GM10266 (cell line): ENCODE measurements around the gene TET2.

Experiments used
- DNase-seq: peaks from one replicate; pipeline ENCODE4 v3.0.0; 2012; ENCODE audit errors: extremely low spot score
- TF ChIP-seq, protein P1 (sequence below): IDR thresholded peaks from 2 replicates; pipeline ENCODE4 v1.5.1; 2012; ENCODE audit warnings: mild to moderate bottlenecking, low read depth; ENCODE audit not compliant: control insufficient read depth, insufficient read depth; ENCODE audit errors: missing control alignments

TET2 gene

DNA sequence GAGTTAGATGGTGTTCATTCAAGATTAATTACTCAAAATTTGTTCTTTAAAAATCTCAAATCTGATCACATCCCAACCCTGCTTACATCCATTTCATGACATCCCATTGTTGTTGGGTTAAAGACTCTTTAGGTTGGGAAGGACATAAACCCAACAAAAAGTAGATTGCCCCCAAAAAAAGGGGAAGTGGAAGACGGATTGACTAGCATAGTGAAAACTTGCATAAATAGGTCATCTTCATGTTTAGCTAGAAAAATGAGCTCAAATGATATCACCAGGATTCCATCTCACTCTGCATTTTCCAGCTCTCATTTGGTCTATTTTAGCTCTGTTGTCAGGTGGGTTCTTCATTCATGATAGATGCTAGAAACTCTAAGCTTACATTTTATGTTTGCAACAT is 18.5 kb upstream of the TET2 start:
- TF ChIP-seq, protein P1, sequence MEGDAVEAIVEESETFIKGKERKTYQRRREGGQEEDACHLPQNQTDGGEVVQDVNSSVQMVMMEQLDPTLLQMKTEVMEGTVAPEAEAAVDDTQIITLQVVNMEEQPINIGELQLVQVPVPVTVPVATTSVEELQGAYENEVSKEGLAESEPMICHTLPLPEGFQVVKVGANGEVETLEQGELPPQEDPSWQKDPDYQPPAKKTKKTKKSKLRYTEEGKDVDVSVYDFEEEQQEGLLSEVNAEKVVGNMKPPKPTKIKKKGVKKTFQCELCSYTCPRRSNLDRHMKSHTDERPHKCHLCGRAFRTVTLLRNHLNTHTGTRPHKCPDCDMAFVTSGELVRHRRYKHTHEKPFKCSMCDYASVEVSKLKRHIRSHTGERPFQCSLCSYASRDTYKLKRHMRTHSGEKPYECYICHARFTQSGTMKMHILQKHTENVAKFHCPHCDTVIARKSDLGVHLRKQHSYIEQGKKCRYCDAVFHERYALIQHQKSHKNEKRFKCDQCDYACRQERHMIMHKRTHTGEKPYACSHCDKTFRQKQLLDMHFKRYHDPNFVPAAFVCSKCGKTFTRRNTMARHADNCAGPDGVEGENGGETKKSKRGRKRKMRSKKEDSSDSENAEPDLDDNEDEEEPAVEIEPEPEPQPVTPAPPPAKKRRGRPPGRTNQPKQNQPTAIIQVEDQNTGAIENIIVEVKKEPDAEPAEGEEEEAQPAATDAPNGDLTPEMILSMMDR, result no peak

DNA sequence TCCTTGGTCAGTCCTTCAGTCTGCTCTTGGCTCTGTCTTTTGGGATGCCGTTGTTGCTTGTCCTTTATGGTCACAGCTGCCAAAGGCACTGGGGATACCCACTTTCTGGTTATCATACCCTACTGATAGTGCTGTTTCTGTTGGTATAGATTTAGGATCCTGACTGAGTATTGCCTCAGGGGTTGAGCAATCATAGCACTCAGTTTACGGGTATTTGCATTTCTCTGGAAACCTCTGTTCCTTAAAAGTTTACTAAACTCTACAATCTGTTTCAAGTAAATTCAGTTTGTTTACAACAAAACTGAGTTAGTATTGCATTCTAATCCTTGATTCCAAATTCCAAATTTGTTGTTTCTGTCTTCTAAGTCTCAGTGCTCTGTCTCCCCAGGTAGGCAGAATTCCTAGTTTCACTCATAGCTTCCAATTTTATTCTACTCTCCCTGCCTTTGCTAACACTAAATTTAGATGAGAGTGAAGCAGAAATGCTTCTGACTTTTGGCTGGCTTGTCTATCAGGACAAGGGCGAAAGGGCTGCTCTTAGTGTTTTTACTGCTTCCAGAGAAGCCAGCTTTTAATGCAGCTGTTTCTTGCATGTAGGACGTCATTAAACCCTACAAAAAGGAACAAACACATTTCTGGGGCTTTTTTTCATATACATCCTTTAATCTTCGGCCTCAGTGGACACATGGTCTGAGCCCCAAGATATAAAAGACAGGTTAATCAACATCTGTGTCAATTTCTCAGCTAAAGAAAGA is 17.2 kb upstream of the TET2 start:
- DNase-seq, result no peak
- TF ChIP-seq, protein P1, result no peak

More for the DNA sequence above, 18.5 kb upstream of the TET2 start:
- no peak for DNase-seq

DNA sequence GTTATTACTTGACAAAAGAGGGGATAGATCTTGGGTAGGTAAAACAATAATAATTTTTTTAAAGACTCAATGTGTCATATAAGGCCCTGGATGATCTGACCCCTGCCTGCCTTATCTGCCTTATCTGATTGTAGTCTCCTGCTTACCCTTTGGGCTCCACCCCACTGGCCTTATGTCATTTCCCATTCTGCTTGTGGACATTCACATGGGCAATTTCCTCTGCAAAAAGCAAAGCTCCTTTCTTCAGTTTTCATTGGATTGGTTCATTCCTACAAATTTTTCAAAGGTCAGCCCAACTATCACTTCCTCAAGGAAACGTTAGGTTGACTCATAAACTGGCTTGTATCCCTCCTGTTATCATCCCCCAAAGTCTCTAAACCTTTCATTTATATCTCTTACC is 15.7 kb upstream of the TET2 start:
- TF ChIP-seq, protein P1, result no peak
- no peak for DNase-seq

DNA sequence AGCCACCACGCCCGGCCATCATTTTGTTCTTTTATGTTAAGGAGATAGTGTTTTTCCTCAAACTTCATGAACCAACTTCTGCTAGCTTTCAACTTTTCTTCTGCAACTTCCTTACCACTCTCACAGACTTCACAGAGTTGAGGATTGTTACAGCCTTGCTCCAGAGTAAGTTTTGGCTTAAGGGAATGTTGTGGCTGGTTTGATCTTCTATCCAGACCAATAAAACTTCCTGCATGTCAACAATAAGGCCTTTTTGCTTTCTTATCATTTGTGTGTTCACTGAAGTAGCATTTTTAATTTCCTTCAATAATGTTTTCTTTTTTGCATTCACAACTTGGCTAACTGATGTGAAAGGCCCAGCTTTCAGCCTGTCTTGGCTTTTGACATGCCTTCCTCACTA is 12.7 kb upstream of the TET2 start:
- DNase-seq, result no peak
- TF ChIP-seq, protein P1, result no peak

DNA sequence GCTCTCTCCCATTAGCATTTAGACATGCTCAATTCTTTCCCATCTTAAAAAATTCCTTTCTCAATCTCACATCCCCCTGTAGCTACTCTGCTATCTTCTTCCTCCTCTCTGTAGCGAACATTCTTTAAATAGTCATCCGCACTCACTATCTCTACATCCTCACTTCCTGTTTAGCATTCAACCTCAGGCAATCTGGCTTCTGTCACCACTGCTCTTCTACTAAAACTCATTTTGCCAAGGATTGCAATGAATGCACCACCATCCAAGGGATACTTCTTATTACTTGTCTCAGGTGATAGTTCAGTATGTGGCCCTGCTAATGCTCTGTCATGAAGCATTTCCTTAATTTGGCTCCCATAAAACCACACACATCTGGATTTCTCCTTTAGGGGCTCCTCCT is 10.9 kb upstream of the TET2 start:
- TF ChIP-seq, protein P1, result no peak
- DNase-seq, result no peak

DNA sequence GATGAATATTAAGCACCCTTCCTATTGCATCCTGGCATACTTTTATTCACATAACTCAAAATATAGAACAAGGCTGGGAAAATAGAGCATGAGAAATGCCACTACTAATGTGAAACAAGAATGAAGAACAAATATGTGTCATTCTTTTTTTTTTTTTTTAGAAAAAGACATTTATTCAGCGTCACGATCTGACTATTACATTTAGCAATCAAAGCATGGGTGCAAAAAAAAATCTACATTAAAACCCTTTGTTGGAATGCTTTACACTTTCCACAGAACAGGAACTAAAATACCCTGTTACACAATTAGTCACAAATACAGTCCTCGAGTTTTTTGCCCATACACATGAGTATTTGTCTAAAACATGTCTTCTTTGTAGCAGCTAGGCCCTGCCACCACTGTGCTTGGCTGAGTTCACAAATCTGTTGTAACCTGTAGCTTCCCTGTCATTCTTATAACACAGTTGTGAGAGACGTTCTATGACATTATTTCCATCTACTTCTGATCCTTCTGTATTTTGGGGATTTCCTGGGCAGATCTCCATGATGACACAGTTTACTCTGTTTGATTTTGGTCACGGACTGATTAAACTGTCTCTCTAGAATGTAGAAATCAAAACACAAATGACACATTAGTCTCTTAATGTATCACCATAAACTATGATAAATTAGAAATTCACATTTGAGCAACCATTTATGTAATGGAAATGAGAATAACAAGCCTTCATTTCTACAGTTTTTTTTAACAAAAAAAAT is 9.4 kb upstream of the TET2 start:
- TF ChIP-seq, protein P1, result no peak
- no peak for DNase-seq

DNA sequence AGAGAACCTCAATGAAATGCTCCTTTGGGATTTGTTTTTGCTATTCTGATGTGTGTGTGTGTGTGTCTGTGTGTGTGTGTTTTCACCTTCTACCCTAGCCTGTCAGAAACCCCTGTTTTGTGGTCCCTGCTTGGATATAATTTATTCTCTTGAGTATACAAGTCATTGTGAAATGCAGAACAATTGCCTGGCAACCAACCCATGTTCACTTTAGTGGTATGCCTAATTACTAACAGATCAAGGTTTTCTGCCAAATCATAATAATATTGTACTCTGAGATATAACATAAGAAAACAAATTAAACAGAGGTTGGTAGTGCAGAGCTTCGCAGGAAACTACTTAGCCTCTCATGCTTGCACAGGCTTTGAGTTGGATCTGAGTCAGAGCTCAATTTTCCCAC is 7.0 kb upstream of the TET2 start:
- TF ChIP-seq, protein P1, result no peak

More for the DNA sequence above, 7.0 kb upstream of the TET2 start:
- DNase-seq, result no peak
